D721Med (cell line): ENCODE data around the gene ADGRG4.

Experiments used
- DNase-seq: peaks from one replicate; pipeline ENCODE4 v3.0.0; 2011; ENCODE audit warnings: low spot score; ENCODE audit not compliant: insufficient read length
- FAIRE-seq: peaks from 2 replicates; lab custom pipeline; 2011; peaks lifted over from hg19 to GRCh38; lab: Jason Lieb, UNC
- CTCF ChIP-seq: IDR thresholded peaks from 2 replicates; pipeline ENCODE4 v1.5.1; 2012; ENCODE audit warnings: mild to moderate bottlenecking, control low read depth; ENCODE audit not compliant: insufficient read depth; ENCODE audit errors: missing control alignments

ADGRG4 gene

DNA sequence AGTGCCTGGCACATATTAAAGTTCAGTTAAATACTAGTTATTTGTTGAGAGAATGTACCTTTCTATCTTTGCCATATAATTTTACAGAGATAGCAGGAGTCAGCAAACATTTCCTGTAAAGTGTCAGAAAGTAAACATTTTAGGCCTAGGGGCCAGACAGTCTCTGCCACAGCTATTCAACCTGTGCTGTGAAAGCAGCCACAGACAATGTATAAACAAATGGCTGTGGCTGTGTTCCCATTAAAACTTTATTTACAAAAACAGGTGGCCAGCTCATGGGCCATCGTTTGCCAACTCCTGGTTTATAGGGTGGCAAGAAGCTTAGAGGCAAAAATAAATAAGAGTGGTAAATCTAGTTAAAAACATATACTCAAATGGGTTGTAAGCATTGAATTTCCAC, 153.0 kb downstream of the ADGRG4 start:
- TF ChIP-seq CTCF, result no peak
- no peak for FAIRE-seq
- DNase-seq, result no peak

DNA sequence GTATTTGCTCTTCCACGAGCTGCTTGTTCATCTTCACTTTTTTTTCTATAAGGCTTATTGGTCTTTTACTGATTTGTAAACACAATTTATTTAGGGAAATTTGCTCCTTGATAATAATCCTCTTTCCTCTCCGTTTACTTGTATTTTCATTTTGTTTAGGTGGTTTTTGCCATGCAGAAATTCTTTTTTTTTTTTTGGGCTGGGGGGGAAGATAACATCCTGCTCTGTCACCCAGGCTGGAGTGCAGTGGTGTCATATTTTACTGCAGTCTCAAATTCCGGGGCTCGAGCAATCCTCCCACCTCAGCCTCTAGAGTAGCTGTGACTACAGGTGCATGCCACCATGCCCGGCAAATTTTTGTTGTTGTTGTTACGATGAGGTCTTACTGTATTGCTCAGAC, 155.4 kb downstream of the ADGRG4 start:
- DNase-seq, result no peak
- FAIRE-seq, result no peak
- TF ChIP-seq CTCF, result no peak

DNA sequence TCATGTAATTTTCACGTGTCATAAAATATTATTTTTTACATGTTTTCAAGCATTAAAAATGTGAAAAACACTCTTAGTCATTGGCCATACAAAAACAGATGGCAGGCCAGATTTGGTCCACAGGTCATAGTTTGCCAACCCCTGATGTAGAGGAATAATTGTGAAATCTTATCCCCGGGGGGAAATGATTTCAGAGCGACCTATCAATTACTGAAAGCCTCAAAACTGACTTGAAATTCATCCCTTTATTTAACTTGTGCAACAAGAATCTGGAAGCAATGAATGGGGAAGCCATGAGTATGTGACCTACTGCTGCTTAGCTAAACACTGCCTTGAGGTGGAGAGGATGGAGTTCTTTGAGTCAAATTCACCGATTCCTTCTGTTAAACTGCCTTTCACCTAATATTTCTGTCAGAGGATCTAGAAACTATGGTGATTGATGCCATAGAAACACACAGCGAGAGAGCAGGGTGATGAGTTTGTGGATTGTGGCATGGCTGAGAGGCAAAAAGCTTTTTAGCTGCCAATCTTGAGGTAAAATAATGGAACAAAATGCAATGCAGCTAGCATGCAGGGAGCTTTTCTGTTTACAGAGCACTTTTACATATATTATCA, 156.6 kb downstream of the ADGRG4 start:
- TF ChIP-seq CTCF, result no peak

GRCh38 chrX:136464589-136464988, 163.8 kb downstream of the ADGRG4 start:
- TF ChIP-seq CTCF, result no peak
- DNase-seq (no peak), FAIRE-seq (no peak)

More for the DNA sequence above, 156.6 kb downstream of the ADGRG4 start:
- DNase-seq (no peak), FAIRE-seq (no peak)
